Panc1 (cell line): ENCODE data around the gene LTB4R2. TPM values are rescaled to one million over a fixed set of nuclear protein-coding genes. Genes with fewer than 3 reads are reported as not detected.

Experiments
- ATAC-seq: fragments of 200-7000 bp; cut with Tn5 transposase; 2 replicates; pipeline ENCODE4 v1.9.1; 2020; ENCODE audit warnings: mild to moderate bottlenecking, moderate library complexity
- BruUV-seq: library from RNA; stranded (reverse); fragments of 400-500 nt; replicated peaks from 2 replicates; lab custom pipeline; 2021; lab: Mats Ljungman, UMichigan
- CTCF ChIA-PET: fragments of 300-600 bp; sonication (Branson Sonifier 250); formaldehyde crosslinking; loops from one replicate; lab custom pipeline; 2022; ENCODE audit warnings: antibody characterized with exemption; lab: Charles Lee
- POLR2A ChIA-PET: fragments of 300-600 bp; sonication (Branson Sonifier 250); formaldehyde crosslinking; loops from one replicate; lab custom pipeline; 2022; ENCODE audit warnings: antibody characterized with exemption; lab: Charles Lee
- DNase-seq: peaks from one replicate; pipeline ENCODE4 v3.0.0-alpha.2; 2010; ENCODE audit warnings: low read depth, low spot score
- H3K27ac ChIP-seq: 2 replicates; pipeline ENCODE4 v1.5.1; 2011; ENCODE audit warnings: mild to moderate bottlenecking, low read length, inconsistent platforms
- H3K27me3 ChIP-seq: fragments of 200-500 bp; sonication (Bioruptor generic); 2 replicates; pipeline ENCODE4 v1.6.0; 2014; ENCODE audit warnings: low read length, inconsistent platforms; ENCODE audit not compliant: control insufficient read depth, insufficient read depth
- H3K36me3 ChIP-seq: fragments of 200-500 bp; sonication (Bioruptor generic); 2 replicates; pipeline ENCODE4 v1.5.1; 2014; ENCODE audit warnings: inconsistent platforms, mild to moderate bottlenecking, low read length, moderate library complexity; ENCODE audit not compliant: control insufficient read depth, insufficient read depth
- H3K4me1 ChIP-seq: 2 replicates; pipeline ENCODE4 v1.5.1; 2011; ENCODE audit warnings: inconsistent platforms, mild to moderate bottlenecking, low read length, moderate library complexity; ENCODE audit not compliant: control insufficient read depth, insufficient read depth
- H3K4me3 ChIP-seq, 2 experiments: 2 replicates each; pipeline ENCODE4 v1.5.1; 2011 to 2012; ENCODE audit warnings: low read depth in 2 of 2, low read length in 2 of 2, mild to moderate bottlenecking in 2 of 2, inconsistent platforms in 1 of 2, moderate library complexity in 1 of 2
- H3K9me3 ChIP-seq: fragments of 200-500 bp; sonication (Bioruptor generic); 2 replicates; pipeline ENCODE4 v1.5.1; 2014; ENCODE audit warnings: low read depth, mild to moderate bottlenecking, inconsistent platforms, low read length, moderate library complexity; ENCODE audit not compliant: control insufficient read depth, insufficient read depth
- POLR2AphosphoS5 ChIP-seq: IDR thresholded peaks from 2 replicates; pipeline ENCODE4 v1.6.1; 2012; ENCODE audit warnings: mild to moderate bottlenecking, low read depth, low read length, moderate library complexity
- SIN3A ChIP-seq: IDR thresholded peaks from 2 replicates; pipeline ENCODE4 v1.6.1; 2012; ENCODE audit warnings: low read depth, mild to moderate bottlenecking, low read length, moderate library complexity, borderline replicate concordance; ENCODE audit not compliant: insufficient read depth
- TCF7L2 ChIP-seq: IDR thresholded peaks from 2 replicates; pipeline ENCODE4 v1.6.1; 2011; ENCODE audit warnings: mild to moderate bottlenecking, low read depth, low read length, inconsistent platforms
- in situ Hi-C: cut with HindIII; loops from 2 replicates; pipeline ENCODE4 v1.10.0; 2016; ENCODE audit warnings: low sequenced_read_pairs, low pct_unique_long_range_greater_than_20kb
- intact Hi-C: fragments of 100-400 bp; cut with micrococcal nuclease; formaldehyde crosslinking; loops from one replicate; pipeline ENCODE4 v1.10.0; 2022; ENCODE audit not compliant: unreplicated experiment
- total RNA-seq: library from RNA; stranded (reverse); gene quantifications from one replicate; pipeline ENCODE4 v1.2.1, GENCODE V29; 2021; ENCODE audit not compliant: unreplicated experiment
- TF ChIP-seq, protein P1 (sequence below), 2 experiments: IDR thresholded peaks; 2 replicates each; pipeline ENCODE4 v1.6.1; 2011 to 2012; ENCODE audit warnings: low read depth in 2 of 2, control low read depth in 1 of 2, low read length in 1 of 2, mild to moderate bottlenecking in 1 of 2, moderate library complexity in 1 of 2; ENCODE audit not compliant: insufficient read depth in 1 of 2
- TF ChIP-seq, protein P2 (sequence below): fragments of 450-650 bp; IDR thresholded peaks from 2 replicates; pipeline ENCODE4 v1.5.1; 2017; ENCODE audit warnings: mild to moderate bottlenecking

The LTB4R2 gene
- total RNA-seq, 1 experiment from 2014 or later, result 6.9 TPM

DNA sequence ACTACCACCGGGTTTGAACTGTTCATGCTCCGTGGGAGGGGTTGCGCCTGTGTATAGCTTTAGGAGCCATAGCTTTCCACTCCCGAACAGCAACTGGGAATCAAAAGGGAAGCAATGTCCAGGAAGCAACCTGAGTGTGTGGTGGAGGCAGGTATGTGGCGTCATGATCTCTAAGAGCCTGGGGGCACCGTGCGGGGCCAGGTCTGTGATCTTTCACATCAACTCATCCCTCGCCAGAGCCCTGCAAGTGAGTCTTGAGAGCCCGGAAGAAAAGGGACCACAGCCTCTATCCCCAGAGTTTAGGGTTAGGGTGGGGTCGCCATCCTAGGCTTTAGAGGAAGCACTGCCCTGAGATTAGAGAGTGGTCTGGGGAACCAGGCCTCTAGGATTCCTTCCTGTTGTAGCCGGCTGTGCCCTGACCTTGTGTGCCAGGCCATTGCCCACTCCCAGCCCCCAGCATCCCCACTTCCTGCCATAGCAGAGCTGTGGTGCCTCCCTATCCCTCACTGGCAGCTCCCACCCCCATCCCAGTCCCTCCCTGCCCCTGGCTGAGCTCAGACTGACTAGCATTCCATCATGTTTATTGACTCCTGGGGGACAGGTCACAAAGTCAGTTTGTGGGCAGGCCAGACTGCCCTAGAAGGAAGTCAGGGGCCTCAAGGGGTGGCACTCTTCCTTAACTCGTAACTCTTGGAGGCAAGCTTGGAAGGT is 25.7 kb downstream of the LTB4R2 start:
- TF ChIP-seq POLR2AphosphoS5 (no peak), SIN3A (no peak), TCF7L2 (no peak)
- TF ChIP-seq, protein P1, sequence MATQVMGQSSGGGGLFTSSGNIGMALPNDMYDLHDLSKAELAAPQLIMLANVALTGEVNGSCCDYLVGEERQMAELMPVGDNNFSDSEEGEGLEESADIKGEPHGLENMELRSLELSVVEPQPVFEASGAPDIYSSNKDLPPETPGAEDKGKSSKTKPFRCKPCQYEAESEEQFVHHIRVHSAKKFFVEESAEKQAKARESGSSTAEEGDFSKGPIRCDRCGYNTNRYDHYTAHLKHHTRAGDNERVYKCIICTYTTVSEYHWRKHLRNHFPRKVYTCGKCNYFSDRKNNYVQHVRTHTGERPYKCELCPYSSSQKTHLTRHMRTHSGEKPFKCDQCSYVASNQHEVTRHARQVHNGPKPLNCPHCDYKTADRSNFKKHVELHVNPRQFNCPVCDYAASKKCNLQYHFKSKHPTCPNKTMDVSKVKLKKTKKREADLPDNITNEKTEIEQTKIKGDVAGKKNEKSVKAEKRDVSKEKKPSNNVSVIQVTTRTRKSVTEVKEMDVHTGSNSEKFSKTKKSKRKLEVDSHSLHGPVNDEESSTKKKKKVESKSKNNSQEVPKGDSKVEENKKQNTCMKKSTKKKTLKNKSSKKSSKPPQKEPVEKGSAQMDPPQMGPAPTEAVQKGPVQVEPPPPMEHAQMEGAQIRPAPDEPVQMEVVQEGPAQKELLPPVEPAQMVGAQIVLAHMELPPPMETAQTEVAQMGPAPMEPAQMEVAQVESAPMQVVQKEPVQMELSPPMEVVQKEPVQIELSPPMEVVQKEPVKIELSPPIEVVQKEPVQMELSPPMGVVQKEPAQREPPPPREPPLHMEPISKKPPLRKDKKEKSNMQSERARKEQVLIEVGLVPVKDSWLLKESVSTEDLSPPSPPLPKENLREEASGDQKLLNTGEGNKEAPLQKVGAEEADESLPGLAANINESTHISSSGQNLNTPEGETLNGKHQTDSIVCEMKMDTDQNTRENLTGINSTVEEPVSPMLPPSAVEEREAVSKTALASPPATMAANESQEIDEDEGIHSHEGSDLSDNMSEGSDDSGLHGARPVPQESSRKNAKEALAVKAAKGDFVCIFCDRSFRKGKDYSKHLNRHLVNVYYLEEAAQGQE (IDR thresholded peaks at IDR 0.05; ENCODE audit: insufficient read depth in 1 of 2, low read depth in 2 of 2, low read length in 1 of 2), result no peak
- TF ChIP-seq, protein P2, sequence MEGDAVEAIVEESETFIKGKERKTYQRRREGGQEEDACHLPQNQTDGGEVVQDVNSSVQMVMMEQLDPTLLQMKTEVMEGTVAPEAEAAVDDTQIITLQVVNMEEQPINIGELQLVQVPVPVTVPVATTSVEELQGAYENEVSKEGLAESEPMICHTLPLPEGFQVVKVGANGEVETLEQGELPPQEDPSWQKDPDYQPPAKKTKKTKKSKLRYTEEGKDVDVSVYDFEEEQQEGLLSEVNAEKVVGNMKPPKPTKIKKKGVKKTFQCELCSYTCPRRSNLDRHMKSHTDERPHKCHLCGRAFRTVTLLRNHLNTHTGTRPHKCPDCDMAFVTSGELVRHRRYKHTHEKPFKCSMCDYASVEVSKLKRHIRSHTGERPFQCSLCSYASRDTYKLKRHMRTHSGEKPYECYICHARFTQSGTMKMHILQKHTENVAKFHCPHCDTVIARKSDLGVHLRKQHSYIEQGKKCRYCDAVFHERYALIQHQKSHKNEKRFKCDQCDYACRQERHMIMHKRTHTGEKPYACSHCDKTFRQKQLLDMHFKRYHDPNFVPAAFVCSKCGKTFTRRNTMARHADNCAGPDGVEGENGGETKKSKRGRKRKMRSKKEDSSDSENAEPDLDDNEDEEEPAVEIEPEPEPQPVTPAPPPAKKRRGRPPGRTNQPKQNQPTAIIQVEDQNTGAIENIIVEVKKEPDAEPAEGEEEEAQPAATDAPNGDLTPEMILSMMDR, result no peak
- no TSS peak for BruUV-seq
- Histone ChIP-seq H3K27me3 (no peaks in the 10 kb centered on the region), H3K9me3 (no peaks in the 10 kb centered on the region), H3K36me3 (no peaks in the 10 kb centered on the region), H3K4me1 (peaks cover 3% of the 10 kb centered on the region; the same call in 1 of the 2 replicates), H3K27ac (no peak overlapping the region), H3K4me3 (no peak overlapping the region)
- DNase-seq, result no peak
- no peak for ATAC-seq
- CTCF ChIA-PET, result interaction anchor here (1.0 kb wide), 1 partner anchor 12 kb away, joined by 6 read pairs; no protein-coding TSS in a partner anchor
- in situ Hi-C loops (loop anchor here (10.0 kb wide), 1 partner anchor 99 kb away; no protein-coding TSS in a partner anchor), intact Hi-C loops (no loop called here)
- POLR2A ChIA-PET, result no interaction called here

DNA sequence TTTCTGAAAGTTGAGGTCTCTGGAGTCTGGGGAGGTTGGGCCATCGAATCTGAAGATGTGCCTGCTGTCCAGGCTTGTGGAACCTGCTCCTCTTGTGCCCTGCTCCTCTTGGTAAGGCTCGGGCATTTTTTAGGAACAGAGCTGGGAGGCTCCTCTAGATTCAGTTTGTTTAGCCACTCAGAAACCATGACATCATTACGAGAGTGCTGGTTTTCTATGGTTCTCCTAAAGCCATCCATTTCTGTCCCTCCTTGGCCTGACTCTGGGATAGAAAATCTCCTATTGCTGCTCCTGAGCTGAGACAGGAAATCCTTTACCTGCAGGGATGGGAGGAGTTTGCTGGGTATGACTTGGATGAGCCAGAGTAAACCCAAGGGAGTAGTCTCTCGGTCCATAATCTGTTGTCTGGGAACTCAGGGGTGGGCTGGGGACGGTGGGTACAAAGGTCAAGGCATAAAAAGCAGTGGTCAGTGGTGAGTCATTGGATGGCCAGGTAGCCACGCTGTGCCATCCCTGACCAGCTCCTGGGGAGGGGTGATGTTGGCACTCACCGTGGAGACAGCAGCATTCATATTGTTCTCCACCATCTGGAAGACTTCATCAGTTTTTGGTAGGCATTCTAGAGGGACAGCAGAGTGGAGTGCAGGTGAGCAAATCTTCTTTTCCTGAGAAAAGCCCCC is 27.3 kb downstream of the LTB4R2 start:
- POLR2A ChIA-PET, result no interaction called here
- in situ Hi-C loops (loop anchor here (10.0 kb wide), 1 partner anchor 98 kb away; no protein-coding TSS in a partner anchor), intact Hi-C loops (no loop called here)
- Histone ChIP-seq H3K27me3 (no peaks in the 10 kb centered on the region; the same call in 1 of the 2 replicates), H3K36me3 (no peaks in the 10 kb centered on the region), H3K27ac (no peak overlapping the region), H3K4me3 (no peak overlapping the region), H3K4me1 (peaks cover 3% of the 10 kb centered on the region; the same call in 1 of the 2 replicates), H3K9me3 (no peaks in the 10 kb centered on the region)
- CTCF ChIA-PET, result interaction anchor here (1.2 kb wide), 2 partner anchors 95 to 100 kb away, joined by 3 to 4 read pairs; no protein-coding TSS in a partner anchor
- TF ChIP-seq, protein P1 (IDR thresholded peaks at IDR 0.05; ENCODE audit: insufficient read depth in 1 of 2, low read depth in 2 of 2, low read length in 1 of 2), result no peak
- TF ChIP-seq TCF7L2, result no peak
- TF ChIP-seq SIN3A, result no peak
- TF ChIP-seq, protein P2, result no peak
- TF ChIP-seq POLR2AphosphoS5, result no peak
- no peak for DNase-seq
- BruUV-seq, result no TSS peak
- ATAC-seq, result no peak
